GM18873 (cell line): ENCODE data around the gene TBC1D8.

ENCODE experiments used
- ATAC-seq: cut with Tn5 transposase; IDR thresholded peaks from one replicate; pipeline ENCODE4 v1.9.1; 2021; ENCODE audit warnings: mild to moderate bottlenecking, moderate library complexity, moderate number of reproducible peaks; ENCODE audit not compliant: unreplicated experiment, low FRiP score

The TBC1D8 gene

DNA sequence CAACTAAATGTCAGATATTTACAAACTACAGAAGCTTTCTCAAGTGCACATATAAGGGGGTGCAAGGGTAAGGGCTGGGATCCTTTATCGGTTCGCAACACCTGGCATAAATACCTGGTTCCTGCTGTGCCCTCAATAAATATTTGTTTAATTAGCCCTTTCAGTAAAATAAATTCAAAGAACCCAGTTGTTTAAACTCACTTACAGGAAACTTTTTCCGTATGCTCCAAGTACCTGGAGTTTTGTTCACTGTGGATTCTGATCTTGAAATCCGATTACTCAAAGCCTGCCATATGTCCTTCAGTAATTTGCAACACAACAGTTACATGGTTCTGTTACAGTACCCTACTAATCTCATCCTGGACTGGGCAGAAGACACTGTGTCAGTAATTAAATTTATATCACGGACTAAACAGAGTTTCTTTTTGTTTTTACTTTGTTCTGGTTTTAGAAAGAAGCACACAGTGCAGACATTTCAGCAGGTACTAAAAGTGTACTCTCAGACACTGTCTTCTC, 36.9 kb downstream of the TBC1D8 start:
- no peak for ATAC-seq

DNA sequence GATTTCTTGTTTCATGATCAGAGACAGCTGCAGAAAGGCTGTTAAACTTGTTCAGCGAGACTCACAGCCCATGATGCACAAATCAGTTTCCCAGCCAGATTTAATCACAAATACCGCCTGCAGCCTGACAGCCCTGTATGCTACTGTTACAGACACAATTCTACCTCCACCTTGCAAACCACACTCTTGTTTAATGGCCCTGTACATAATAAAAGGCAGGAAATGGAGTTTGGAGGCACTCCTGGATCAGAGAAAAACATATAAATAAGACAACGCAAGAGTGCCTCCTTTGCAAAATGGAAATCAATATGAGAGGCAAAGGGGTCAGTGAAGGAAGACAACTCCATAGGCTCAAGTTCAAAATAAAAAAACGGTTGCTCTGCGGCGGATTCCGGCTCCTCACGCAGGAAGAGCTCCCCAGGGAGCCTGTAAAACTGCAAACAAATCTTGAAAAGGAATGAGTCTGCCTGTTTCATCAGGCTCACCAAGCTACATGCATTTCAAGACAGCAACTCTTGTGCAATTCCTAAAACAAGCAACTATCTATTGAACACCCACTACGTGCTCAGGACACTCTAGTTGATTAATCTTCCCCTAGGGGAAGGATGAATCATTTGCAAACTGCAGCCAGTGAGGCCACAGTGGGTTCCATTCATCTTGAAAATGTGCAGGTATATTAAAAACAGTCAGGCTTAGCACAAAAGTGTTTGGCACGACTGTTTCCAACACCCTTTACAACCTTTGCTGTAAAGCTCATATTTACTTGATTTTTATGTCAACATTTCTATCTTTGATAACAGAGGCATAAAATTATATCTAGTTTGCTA, 37.5 kb downstream of the TBC1D8 start:
- no peak for ATAC-seq

DNA sequence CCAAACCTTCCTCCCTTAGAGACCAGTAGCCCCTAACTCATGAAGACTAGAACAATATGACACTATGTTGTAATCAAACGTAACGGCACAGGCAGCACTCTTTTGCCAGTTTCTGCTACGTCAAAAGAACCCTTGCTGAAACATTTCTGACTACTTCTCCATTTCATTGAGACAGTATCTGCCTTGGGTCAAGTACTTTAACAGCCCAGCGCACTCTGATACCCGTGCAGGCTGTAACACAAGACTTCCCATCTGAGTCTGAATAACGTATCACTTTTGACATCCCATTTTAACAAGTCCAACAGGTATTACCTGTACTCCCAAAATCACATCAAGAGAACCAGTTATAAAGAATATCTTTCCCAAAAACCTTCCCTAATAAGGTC, 38.4 kb downstream of the TBC1D8 start:
- no peak for ATAC-seq

- no peak for ATAC-seq
These were observed 39.0 kb downstream of the TBC1D8 start for GRCh38 chr2:101111917-101112771.

GRCh38 chr2:101111262-101111838, 39.8 kb downstream of the TBC1D8 start:
- no peak for ATAC-seq

DNA sequence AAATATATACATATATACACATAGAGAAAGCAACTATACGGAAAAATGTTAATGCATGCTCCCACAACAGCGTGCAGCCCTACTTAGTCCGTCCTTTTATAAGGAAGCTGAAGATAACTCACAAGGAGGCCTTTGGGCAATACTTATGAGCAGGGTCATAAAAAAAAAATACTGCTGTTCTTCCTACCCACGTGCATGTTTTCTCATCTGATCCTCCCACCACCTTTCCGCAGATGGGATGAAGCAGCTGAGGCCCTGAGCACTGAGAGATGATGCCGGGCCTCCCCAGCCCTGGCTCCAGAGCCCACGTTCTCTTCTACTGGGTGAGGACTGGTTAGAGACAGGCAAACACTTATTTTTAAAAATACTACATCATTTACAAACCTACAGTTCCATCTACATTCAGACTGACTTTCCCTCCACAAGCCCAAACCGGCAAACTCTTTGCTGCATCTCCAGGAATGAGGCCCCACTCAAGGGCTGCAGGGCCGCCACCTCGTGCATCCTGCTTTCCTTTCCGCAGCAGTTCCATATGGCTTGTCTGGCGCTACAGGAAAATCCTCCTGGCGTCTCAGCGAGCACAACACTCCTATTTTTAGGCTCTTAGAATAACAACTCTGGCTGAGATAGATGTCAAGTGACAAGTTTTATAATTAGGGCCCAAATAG, 41.6 kb downstream of the TBC1D8 start:
- no peak for ATAC-seq

GRCh38 chr2:101108357-101108756, 42.8 kb downstream of the TBC1D8 start:
- no peak for ATAC-seq

GRCh38 chr2:101107241-101107640, 43.9 kb downstream of the TBC1D8 start:
- no peak for ATAC-seq

- no peak for ATAC-seq
These were observed 44.6 kb downstream of the TBC1D8 start for GRCh38 chr2:101106453-101107181.

DNA sequence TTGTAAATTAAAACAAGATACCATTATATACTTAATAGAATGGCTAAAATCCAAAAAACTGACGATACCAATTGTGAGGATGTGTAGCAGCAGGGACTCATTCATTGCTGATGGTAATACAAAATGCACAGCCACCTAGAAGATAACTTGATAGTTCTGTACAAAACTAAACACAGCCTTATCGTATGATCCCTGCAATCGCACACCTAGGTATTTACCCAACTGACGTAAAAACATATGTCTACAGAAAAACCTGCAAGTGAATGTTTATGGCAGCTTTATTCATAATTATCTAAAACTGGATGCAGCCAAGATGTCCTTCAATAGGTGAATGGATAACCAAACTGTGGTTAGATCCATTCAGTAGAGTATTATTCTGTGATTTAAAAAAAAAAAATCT, 45.5 kb downstream of the TBC1D8 start:
- ATAC-seq = no peak

GRCh38 chr2:101097638-101098037, 53.5 kb downstream of the TBC1D8 start:
- ATAC-seq = no peak

GRCh38 chr2:101096619-101097142, 54.5 kb downstream of the TBC1D8 start:
- ATAC-seq = no peak

DNA sequence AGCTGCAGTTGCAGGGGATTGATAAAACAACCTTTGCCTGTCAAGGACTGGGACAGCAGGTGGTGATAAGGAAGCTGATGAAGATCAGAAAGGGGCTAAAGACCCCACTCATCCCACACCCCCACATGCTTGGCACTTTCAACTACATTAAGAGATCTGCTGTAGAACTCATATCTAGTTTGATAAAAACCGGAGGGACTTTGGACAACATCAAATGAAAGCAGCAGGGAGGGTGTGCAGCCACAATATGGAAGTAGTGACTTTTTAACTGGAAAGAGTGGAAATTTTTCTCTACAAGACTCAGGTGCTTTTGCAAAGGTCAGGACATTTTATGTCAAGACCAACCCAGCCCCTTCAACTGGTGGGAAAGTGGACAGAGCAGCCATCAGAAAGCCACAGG, 56.8 kb downstream of the TBC1D8 start:
- ATAC-seq = no peak

- ATAC-seq = no peak
These were observed 61.0 kb downstream of the TBC1D8 start for GRCh38 chr2:101089942-101090799.

- ATAC-seq = peak; percentile 82
These were observed 61.8 kb downstream of the TBC1D8 start for GRCh38 chr2:101089419-101089818.

DNA sequence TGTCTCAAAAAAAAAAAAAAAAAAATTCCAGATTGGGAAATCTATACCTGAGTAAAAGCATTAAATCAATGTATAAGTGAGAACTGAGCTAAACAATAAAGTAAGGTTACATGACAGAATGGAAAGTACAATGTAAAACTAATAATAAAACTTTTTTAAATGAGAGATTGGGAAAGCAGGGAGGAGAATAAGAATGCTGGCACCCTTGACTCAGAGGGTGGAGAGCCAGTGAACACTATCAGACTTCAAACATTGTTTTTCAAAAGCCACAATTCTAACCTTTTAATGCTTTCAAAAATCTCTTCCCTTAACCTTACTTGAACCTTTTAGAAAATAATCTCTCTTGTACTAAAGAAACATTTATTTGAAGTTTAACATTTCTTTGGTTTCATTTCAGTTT, 63.5 kb downstream of the TBC1D8 start:
- no peak for ATAC-seq

- no peak for ATAC-seq
These were observed 67.6 kb downstream of the TBC1D8 start for GRCh38 chr2:101083613-101084012.

DNA sequence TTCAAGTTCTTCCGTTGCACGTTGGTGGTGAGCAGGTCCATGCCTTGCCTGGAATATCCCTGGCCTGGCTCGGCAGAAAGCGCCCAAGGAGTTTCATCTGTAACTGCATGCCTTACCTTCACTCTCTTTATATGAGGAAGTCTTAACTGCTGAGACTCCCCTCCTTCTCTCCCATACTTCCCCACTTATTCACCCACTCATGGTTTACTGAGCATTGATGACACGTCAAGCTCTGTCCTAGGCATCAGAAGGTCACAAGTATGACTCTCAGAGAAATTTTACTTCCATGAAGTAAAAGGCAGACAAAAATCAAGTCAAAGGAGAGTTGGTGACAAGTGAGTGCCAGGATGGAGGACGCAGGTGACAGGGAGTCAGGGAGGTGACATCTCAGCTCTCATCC, 68.2 kb downstream of the TBC1D8 start:
- ATAC-seq = no peak
